ENCODE results near the gene GPATCH8.

Gene GPATCH8

GRCh38 chr17:44487170-44487569 is 16.0 kb downstream of the GPATCH8 start:
- Histone ChIP-seq H3K27ac (ENCODE audit: low read depth, low read length) (no peak overlapping the region), H3K9me3 (ENCODE audit: low read length) (no peaks in the 10 kb centered on the region), H3K27me3 (ENCODE audit: control insufficient read depth in 1 of 2, insufficient read depth in 2 of 2, low read length in 2 of 2) (no peaks in the 10 kb centered on the region), H3K36me3 (ENCODE audit: insufficient read depth, low read length) (no peaks in the 10 kb centered on the region), H3K4me1 (ENCODE audit: insufficient read depth, low read length) (no peaks in the 10 kb centered on the region), H3K4me3 (ENCODE audit: low read depth in 1 of 2, low read length in 2 of 2) (no peak overlapping the region), H3K9ac (ENCODE audit: low read length) (no peak overlapping the region)

GRCh38 chr17:44473367-44473766 is 29.8 kb downstream of the GPATCH8 start:
- Histone ChIP-seq H3K27me3 (ENCODE audit: control insufficient read depth in 1 of 2, insufficient read depth in 2 of 2, low read length in 2 of 2) (no peaks in the 10 kb centered on the region), H3K36me3 (ENCODE audit: insufficient read depth, low read length) (no peaks in the 10 kb centered on the region), H3K4me1 (ENCODE audit: insufficient read depth, low read length) (peaks cover 5% of the 10 kb centered on the region), H3K9ac (ENCODE audit: low read length) (no peak overlapping the region), H3K9me3 (ENCODE audit: low read length) (no peaks in the 10 kb centered on the region), H3K4me3 (ENCODE audit: low read depth in 1 of 2, low read length in 2 of 2) (no peak overlapping the region), H3K27ac (ENCODE audit: low read depth, low read length) (no peak overlapping the region)

- Histone ChIP-seq H3K27ac (ENCODE audit: low read depth, low read length) (no peak overlapping the region), H3K36me3 (ENCODE audit: insufficient read depth, low read length) (no peaks in the 10 kb centered on the region), H3K9me3 (ENCODE audit: low read length) (no peaks in the 10 kb centered on the region), H3K4me1 (ENCODE audit: insufficient read depth, low read length) (peaks cover 21% of the 10 kb centered on the region), H3K27me3 (ENCODE audit: control insufficient read depth in 1 of 2, insufficient read depth in 2 of 2, low read length in 2 of 2) (no peaks in the 10 kb centered on the region), H3K4me3 (ENCODE audit: low read depth in 1 of 2, low read length in 2 of 2) (no peak overlapping the region), H3K9ac (ENCODE audit: low read length) (no peak overlapping the region)
These were observed 33.5 kb downstream of the GPATCH8 start for GRCh38 chr17:44469676-44470075.

- H3K9me3 ChIP-seq (ENCODE audit: low read length): no peaks in the 10 kb centered on the region
- H3K36me3 ChIP-seq (ENCODE audit: insufficient read depth, low read length): peaks cover 2% of the 10 kb centered on the region
- no peak overlapping the region for H3K9ac ChIP-seq (ENCODE audit: low read length)
- no peaks in the 10 kb centered on the region for H3K27me3 ChIP-seq (ENCODE audit: control insufficient read depth in 1 of 2, insufficient read depth in 2 of 2, low read length in 2 of 2)
- H3K4me3 ChIP-seq (ENCODE audit: low read depth in 1 of 2, low read length in 2 of 2): no peak overlapping the region
- no peak overlapping the region for H3K27ac ChIP-seq (ENCODE audit: low read depth, low read length)
- H3K4me1 ChIP-seq (ENCODE audit: insufficient read depth, low read length): peaks cover 35% of the 10 kb centered on the region
These were observed 36.1 kb downstream of the GPATCH8 start for GRCh38 chr17:44467108-44467507.

GRCh38 chr17:44466339-44466738 is 36.9 kb downstream of the GPATCH8 start:
- Histone ChIP-seq H3K4me1 (ENCODE audit: insufficient read depth, low read length) (peaks cover 35% of the 10 kb centered on the region), H3K27me3 (ENCODE audit: control insufficient read depth in 1 of 2, insufficient read depth in 2 of 2, low read length in 2 of 2) (no peaks in the 10 kb centered on the region), H3K9me3 (ENCODE audit: low read length) (no peaks in the 10 kb centered on the region), H3K9ac (ENCODE audit: low read length) (no peak overlapping the region), H3K27ac (ENCODE audit: low read depth, low read length) (no peak overlapping the region), H3K4me3 (ENCODE audit: low read depth in 1 of 2, low read length in 2 of 2) (no peak overlapping the region), H3K36me3 (ENCODE audit: insufficient read depth, low read length) (peaks cover 8% of the 10 kb centered on the region)

GRCh38 chr17:44465897-44466296 is 37.3 kb downstream of the GPATCH8 start:
- H3K9ac ChIP-seq (ENCODE audit: low read length): no peak overlapping the region
- H3K9me3 ChIP-seq (ENCODE audit: low read length): no peaks in the 10 kb centered on the region
- no peak overlapping the region for H3K27ac ChIP-seq (ENCODE audit: low read depth, low read length)
- peaks cover 35% of the 10 kb centered on the region for H3K4me1 ChIP-seq (ENCODE audit: insufficient read depth, low read length)
- H3K36me3 ChIP-seq (ENCODE audit: insufficient read depth, low read length): peaks cover 8% of the 10 kb centered on the region
- H3K4me3 ChIP-seq (ENCODE audit: low read depth in 1 of 2, low read length in 2 of 2): no peak overlapping the region
- no peaks in the 10 kb centered on the region for H3K27me3 ChIP-seq (ENCODE audit: control insufficient read depth in 1 of 2, insufficient read depth in 2 of 2, low read length in 2 of 2)

- Histone ChIP-seq H3K9me3 (ENCODE audit: low read length) (no peaks in the 10 kb centered on the region), H3K27me3 (ENCODE audit: control insufficient read depth in 1 of 2, insufficient read depth in 2 of 2, low read length in 2 of 2) (no peaks in the 10 kb centered on the region), H3K9ac (ENCODE audit: low read length) (no peak overlapping the region), H3K4me3 (ENCODE audit: low read depth in 1 of 2, low read length in 2 of 2) (no peak overlapping the region), H3K36me3 (ENCODE audit: insufficient read depth, low read length) (peaks cover 8% of the 10 kb centered on the region), H3K27ac (ENCODE audit: low read depth, low read length) (no peak overlapping the region), H3K4me1 (ENCODE audit: insufficient read depth, low read length) (peaks cover 35% of the 10 kb centered on the region)
These were observed 37.9 kb downstream of the GPATCH8 start for GRCh38 chr17:44465276-44465675.

- Histone ChIP-seq H3K27ac (ENCODE audit: low read depth, low read length) (no peak overlapping the region), H3K27me3 (ENCODE audit: control insufficient read depth in 1 of 2, insufficient read depth in 2 of 2, low read length in 2 of 2) (no peaks in the 10 kb centered on the region)
These were observed 39.2 kb downstream of the GPATCH8 start for GRCh38 chr17:44464037-44464436.

GRCh38 chr17:44451832-44452231 is 51.4 kb downstream of the GPATCH8 start:
- H3K27me3 ChIP-seq (ENCODE audit: control insufficient read depth in 1 of 2, insufficient read depth in 2 of 2, low read length in 2 of 2): no peaks in the 10 kb centered on the region
- H3K36me3 ChIP-seq (ENCODE audit: insufficient read depth, low read length): peaks cover 6% of the 10 kb centered on the region
- H3K27ac ChIP-seq (ENCODE audit: low read depth, low read length): no peak overlapping the region
- H3K9ac ChIP-seq (ENCODE audit: low read length): no peak overlapping the region
- no peak overlapping the region for H3K4me3 ChIP-seq (ENCODE audit: low read depth in 1 of 2, low read length in 2 of 2)
- no peaks in the 10 kb centered on the region for H3K9me3 ChIP-seq (ENCODE audit: low read length)
- no peaks in the 10 kb centered on the region for H3K4me1 ChIP-seq (ENCODE audit: insufficient read depth, low read length)

More at GRCh38 chr17:44464037-44464436, 39.2 kb downstream of the GPATCH8 start:
- peaks cover 8% of the 10 kb centered on the region for H3K36me3 ChIP-seq (ENCODE audit: insufficient read depth, low read length)
- no peaks in the 10 kb centered on the region for H3K9me3 ChIP-seq (ENCODE audit: low read length)
- H3K4me1 ChIP-seq (ENCODE audit: insufficient read depth, low read length): peaks cover 30% of the 10 kb centered on the region
- no peak overlapping the region for H3K4me3 ChIP-seq (ENCODE audit: low read depth in 1 of 2, low read length in 2 of 2)
- no peak overlapping the region for H3K9ac ChIP-seq (ENCODE audit: low read length)

- Histone ChIP-seq H3K9ac (ENCODE audit: low read length) (no peak overlapping the region), H3K36me3 (ENCODE audit: insufficient read depth, low read length) (peaks cover 6% of the 10 kb centered on the region), H3K27ac (ENCODE audit: low read depth, low read length) (no peak overlapping the region), H3K4me3 (ENCODE audit: low read depth in 1 of 2, low read length in 2 of 2) (no peak overlapping the region), H3K9me3 (ENCODE audit: low read length) (no peaks in the 10 kb centered on the region), H3K4me1 (ENCODE audit: insufficient read depth, low read length) (no peaks in the 10 kb centered on the region), H3K27me3 (ENCODE audit: control insufficient read depth in 1 of 2, insufficient read depth in 2 of 2, low read length in 2 of 2) (no peaks in the 10 kb centered on the region)
These were observed 52.1 kb downstream of the GPATCH8 start for GRCh38 chr17:44451016-44451627.

- Histone ChIP-seq H3K27ac (ENCODE audit: low read depth, low read length) (no peak overlapping the region), H3K9ac (ENCODE audit: low read length) (no peak overlapping the region), H3K27me3 (ENCODE audit: control insufficient read depth in 1 of 2, insufficient read depth in 2 of 2, low read length in 2 of 2) (no peaks in the 10 kb centered on the region), H3K9me3 (ENCODE audit: low read length) (no peaks in the 10 kb centered on the region), H3K4me1 (ENCODE audit: insufficient read depth, low read length) (no peaks in the 10 kb centered on the region), H3K36me3 (ENCODE audit: insufficient read depth, low read length) (no peaks in the 10 kb centered on the region), H3K4me3 (ENCODE audit: low read depth in 1 of 2, low read length in 2 of 2) (no peak overlapping the region)
These were observed 54.8 kb downstream of the GPATCH8 start for GRCh38 chr17:44448412-44448811.

- no peaks in the 10 kb centered on the region for H3K9me3 ChIP-seq (ENCODE audit: low read length)
- no peaks in the 10 kb centered on the region for H3K27me3 ChIP-seq (ENCODE audit: control insufficient read depth in 1 of 2, insufficient read depth in 2 of 2, low read length in 2 of 2)
- no peaks in the 10 kb centered on the region for H3K4me1 ChIP-seq (ENCODE audit: insufficient read depth, low read length)
- H3K27ac ChIP-seq (ENCODE audit: low read depth, low read length): no peak overlapping the region
- H3K36me3 ChIP-seq (ENCODE audit: insufficient read depth, low read length): no peaks in the 10 kb centered on the region
- no peak overlapping the region for H3K9ac ChIP-seq (ENCODE audit: low read length)
- no peak overlapping the region for H3K4me3 ChIP-seq (ENCODE audit: low read depth in 1 of 2, low read length in 2 of 2)
These were observed 58.5 kb downstream of the GPATCH8 start for GRCh38 chr17:44444735-44445105.

All from muscle layer of colon (tissue), 2 donors.